Measurements from ENCODE around the gene HK1. TPM values are rescaled to one million over a fixed set of nuclear protein-coding genes. Genes with fewer than 3 reads are reported as not detected.
A peak's percentile ranks its signal among the peaks of the same experiment; 100 is the strongest.

The HK1 gene
- total RNA-seq, 1 experiment from 2014 or later, result 98.8 TPM

GRCh38 chr10:69320521-69320920, 42.2 kb downstream of the HK1 start:
- 0 out of 2 replicates have a peak overlapping the region, but pooled peaks have one; percentile 39 for H3K14ac ChIP-seq (ENCODE audit: insufficient read depth, low read length)
- no peak overlapping the region for H3K56ac ChIP-seq (ENCODE audit: insufficient read length, low read depth, low read length)
- Mint-ChIP-seq H3K4me3 (peak overlapping the region; percentile 89 to 96), H3K36me3 (ENCODE audit: insufficient read depth in 1 of 3, low read depth in 3 of 3) (peaks cover 0 to 4% (median 0%) of the 10 kb centered on the region in 3 experiments; a peak in 2 of 7 replicates), H3K9me3 (no peaks in the 10 kb centered on the region), H3K27me3 (ENCODE audit: low read depth) (no peaks in the 10 kb centered on the region), H3K27ac (no peak overlapping the region), H3K4me1 (peaks cover 41 to 43% of the 10 kb centered on the region in 2 experiments)
- no peak overlapping the region for H2AFZ ChIP-seq (ENCODE audit: low read length)
- no peak overlapping the region for H2BK5ac ChIP-seq (ENCODE audit: insufficient read length, low read length)
- no peak overlapping the region for H3K9ac ChIP-seq (ENCODE audit: extremely low read depth, insufficient read length, low read length)
- no peak overlapping the region for H2BK15ac ChIP-seq (ENCODE audit: low read depth, low read length)
- H4K8ac ChIP-seq (replicated peaks; ENCODE audit: insufficient read length, low read depth, low read length), result no peak overlapping the region
- H2AK5ac ChIP-seq (ENCODE audit: insufficient read length, low read length), result no peak overlapping the region
- no peak overlapping the region for H4K5ac ChIP-seq (ENCODE audit: insufficient read length, low read depth, low read length)
- H3K27me3 ChIP-seq (ENCODE audit: insufficient read depth, low read length), result no peaks in the 10 kb centered on the region; the same call in 1 of the 2 replicates
- TF ChIP-seq CTCF (conservative IDR thresholded peaks at IDR 0.05), result no peak
- H2BK20ac ChIP-seq (ENCODE audit: low read depth, low read length, poor library complexity, severe bottlenecking), result no peak overlapping the region
- peak overlapping the region; percentile 99 for H3K4me2 ChIP-seq (ENCODE audit: insufficient read depth, insufficient read length, low read length)
- H4K20me1 ChIP-seq (ENCODE audit: control insufficient read depth, insufficient read depth, insufficient read length), result no peaks in the 10 kb centered on the region
- no peak overlapping the region for H3T11ph ChIP-seq (ENCODE audit: low read length)
- H3K4me1 ChIP-seq (ENCODE audit: insufficient read depth, low read length), result peaks cover 33% of the 10 kb centered on the region
- no peak for DNase-seq
- no peak overlapping the region for H3K18ac ChIP-seq (ENCODE audit: insufficient read length, low read depth, low read length)
- no peak overlapping the region for H3K27ac ChIP-seq (ENCODE audit: insufficient read length, low read depth, low read length)
- H3K79me1 ChIP-seq (ENCODE audit: insufficient read depth, low read depth, low read length, poor library complexity, severe bottlenecking), result peaks cover 3% of the 10 kb centered on the region
- peaks cover 12% of the 10 kb centered on the region for H3K23me2 ChIP-seq (ENCODE audit: insufficient read length, low read depth, low read length, poor library complexity, severe bottlenecking)
- H3K9me3 ChIP-seq (ENCODE audit: control insufficient read depth, low read depth, low read length), result no peaks in the 10 kb centered on the region
- WGBS (ENCODE audit: extremely low coverage, insufficient read length, low lambda C conversion rate), result no CpG with 5 or more reads among the region's 3 CpGs
- H3K23ac ChIP-seq (ENCODE audit: insufficient read length, low read depth, low read length), result no peak overlapping the region
- no peak overlapping the region for H2BK120ac ChIP-seq (ENCODE audit: low read depth, low read length, poor library complexity, severe bottlenecking)
- H4K91ac ChIP-seq (ENCODE audit: insufficient read length, low read depth, low read length), result no peak overlapping the region
- H3K79me2 ChIP-seq (ENCODE audit: insufficient read depth, low read length), result peaks cover 51% of the 10 kb centered on the region
- no peak overlapping the region for H3K4ac ChIP-seq (ENCODE audit: low read depth, low read length)
- no peak overlapping the region for H2BK12ac ChIP-seq (ENCODE audit: insufficient read length, low read depth, low read length)

All from H9 (cell line).